Testis (tissue), 2 donors: ENCODE results near the gene ENDOV.

ENCODE experiments used
- CTCF ChIP-seq, 3 experiments: fragments of 450-650 bp in 2 of 3; fragments of 200-600 bp in 1 of 3; sonication (generic) in 1 of 3; IDR thresholded peaks; one replicate each; pipeline ENCODE4 v1.5.1; 2016 to 2019; ENCODE audit warnings: antibody characterized with exemption in 3 of 3, mild to moderate bottlenecking in 2 of 3, moderate library complexity in 1 of 3
- POLR2A ChIP-seq: fragments of 450-650 bp; IDR thresholded peaks from one replicate; pipeline ENCODE4 v1.6.1; 2017; ENCODE audit warnings: antibody characterized with exemption, mild to moderate bottlenecking, moderate library complexity

DNA sequence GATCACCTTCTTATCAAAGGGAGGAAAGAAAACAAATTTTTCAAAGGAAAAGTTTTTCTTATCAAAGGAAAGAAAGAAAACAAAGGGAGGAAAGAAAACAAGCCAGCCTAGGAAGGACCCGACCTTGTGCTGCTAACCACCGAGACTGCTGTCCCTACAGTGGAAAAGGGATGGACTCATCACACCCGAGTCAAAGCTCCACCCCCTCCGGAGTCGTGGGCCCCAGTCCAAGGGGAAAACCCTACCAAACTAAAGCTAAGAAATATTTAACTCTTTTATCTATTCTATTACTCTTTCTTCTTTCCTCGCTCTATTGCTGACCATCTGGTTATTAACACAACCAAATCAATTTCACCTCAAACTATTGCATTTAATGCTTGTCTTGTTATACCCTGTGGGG lies 6.1 kb upstream of the ENDOV start:
- TF ChIP-seq CTCF (IDR thresholded peaks at IDR 0.05) (no peak), POLR2A (no peak)
